ENCODE measurements around the gene MICAL2. TPM values are rescaled to one million over a fixed set of nuclear protein-coding genes. Genes with fewer than 3 reads are reported as not detected.

MICAL2 gene
- polyA plus RNA-seq (2013, experiment 1 of 2; ENCODE audit: insufficient read length), result 465 TPM
- polyA plus RNA-seq (2013, experiment 2 of 2; ENCODE audit: insufficient read length), result 479 TPM

- DNase-seq, result peak; percentile 92
These were observed at the start of gene MICAL2 for GRCh38 chr11:12110201-12110713. Gene MICAL2 (plus strand): TSS chr11:12110590. CDS start chr11:12162156, 51,566 bp downstream.

GRCh38 chr11:12061851-12062560 lies 48.4 kb upstream of the MICAL2 start:
- DNase-seq, result no peak

- DNase-seq, result no peak
These were observed 47.1 kb upstream of the MICAL2 start for GRCh38 chr11:12063251-12063650.

- no peak for DNase-seq
These were observed 46.0 kb upstream of the MICAL2 start for GRCh38 chr11:12064136-12064953.

- no peak for DNase-seq
These were observed 45.5 kb upstream of the MICAL2 start for GRCh38 chr11:12064954-12065280.

- peak; percentile 88 for DNase-seq
These were observed 44.2 kb upstream of the MICAL2 start for GRCh38 chr11:12066056-12066798.

GRCh38 chr11:12066799-12067508 lies 43.4 kb upstream of the MICAL2 start:
- peak; percentile 71 for DNase-seq

GRCh38 chr11:12067796-12068357 lies 42.5 kb upstream of the MICAL2 start:
- DNase-seq, result no peak

GRCh38 chr11:12069066-12069676 lies 41.2 kb upstream of the MICAL2 start:
- no peak for DNase-seq

GRCh38 chr11:12070446-12071267 lies 39.7 kb upstream of the MICAL2 start:
- no peak for DNase-seq

GRCh38 chr11:12071574-12071973 lies 38.8 kb upstream of the MICAL2 start:
- DNase-seq, result no peak

GRCh38 chr11:12073436-12073835 lies 37.0 kb upstream of the MICAL2 start:
- no peak for DNase-seq

GRCh38 chr11:12073886-12074285 lies 36.5 kb upstream of the MICAL2 start:
- no peak for DNase-seq

- DNase-seq, result peak; percentile 67
These were observed 35.7 kb upstream of the MICAL2 start for GRCh38 chr11:12074529-12075195.

- DNase-seq, result no peak
These were observed 35.1 kb upstream of the MICAL2 start for GRCh38 chr11:12075291-12075690.

GRCh38 chr11:12075822-12076821 lies 34.3 kb upstream of the MICAL2 start:
- peak; percentile 100 for DNase-seq

GRCh38 chr11:12076840-12077534 lies 33.4 kb upstream of the MICAL2 start:
- peak; percentile 71 for DNase-seq
